Uterus (tissue), 2 donors: ENCODE data around the gene EIF1AD.

Experiments used
- POLR2A ChIP-seq, 2 donors: fragments of 450-650 bp; IDR thresholded peaks; one replicate each; pipeline ENCODE4 v1.6.1; 2016; ENCODE audit warnings: antibody characterized with exemption in 2 of 2, mild to moderate bottlenecking in 1 of 2, moderate library complexity in 1 of 2
- TF ChIP-seq, protein P1 (sequence below), 4 experiments: fragments of 200-600 bp in 2 of 4; fragments of 450-650 bp in 2 of 4; sonication (generic) in 2 of 4; IDR thresholded peaks; one replicate each; pipeline ENCODE4 v1.5.1; 2016 to 2019; ENCODE audit warnings: antibody characterized with exemption in 4 of 4, mild to moderate bottlenecking in 2 of 4, moderate library complexity in 1 of 4

DNA sequence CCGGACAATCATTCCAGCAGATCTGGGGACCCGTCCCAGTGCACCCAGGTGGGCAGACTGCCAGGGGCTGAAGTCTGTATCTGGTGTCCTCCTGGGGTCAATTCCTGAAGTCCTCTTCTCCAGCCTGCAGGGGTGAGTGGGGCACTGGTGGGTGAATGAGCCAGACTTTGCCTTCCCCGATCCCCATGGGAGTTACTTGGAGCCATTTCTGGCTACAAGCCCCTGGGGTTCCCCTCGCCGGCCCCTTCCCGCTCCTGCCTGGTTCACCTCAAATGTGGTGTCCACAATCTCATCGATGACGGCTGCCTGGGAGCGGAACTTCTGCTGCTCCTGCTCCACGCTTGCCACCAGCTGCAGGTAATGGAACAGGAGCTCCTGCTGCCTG is 14.8 kb upstream of the EIF1AD start:
- TF ChIP-seq, protein P1, sequence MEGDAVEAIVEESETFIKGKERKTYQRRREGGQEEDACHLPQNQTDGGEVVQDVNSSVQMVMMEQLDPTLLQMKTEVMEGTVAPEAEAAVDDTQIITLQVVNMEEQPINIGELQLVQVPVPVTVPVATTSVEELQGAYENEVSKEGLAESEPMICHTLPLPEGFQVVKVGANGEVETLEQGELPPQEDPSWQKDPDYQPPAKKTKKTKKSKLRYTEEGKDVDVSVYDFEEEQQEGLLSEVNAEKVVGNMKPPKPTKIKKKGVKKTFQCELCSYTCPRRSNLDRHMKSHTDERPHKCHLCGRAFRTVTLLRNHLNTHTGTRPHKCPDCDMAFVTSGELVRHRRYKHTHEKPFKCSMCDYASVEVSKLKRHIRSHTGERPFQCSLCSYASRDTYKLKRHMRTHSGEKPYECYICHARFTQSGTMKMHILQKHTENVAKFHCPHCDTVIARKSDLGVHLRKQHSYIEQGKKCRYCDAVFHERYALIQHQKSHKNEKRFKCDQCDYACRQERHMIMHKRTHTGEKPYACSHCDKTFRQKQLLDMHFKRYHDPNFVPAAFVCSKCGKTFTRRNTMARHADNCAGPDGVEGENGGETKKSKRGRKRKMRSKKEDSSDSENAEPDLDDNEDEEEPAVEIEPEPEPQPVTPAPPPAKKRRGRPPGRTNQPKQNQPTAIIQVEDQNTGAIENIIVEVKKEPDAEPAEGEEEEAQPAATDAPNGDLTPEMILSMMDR (IDR thresholded peaks at IDR 0.05), result no peak
- no peak for TF ChIP-seq POLR2A (IDR thresholded peaks at IDR 0.05)
